Osteoblast (primary cell): Measurements from ENCODE around the gene OR51I1. TPM values are rescaled to one million over a fixed set of nuclear protein-coding genes. Genes with fewer than 3 reads are reported as not detected.

Experiments used
- DNase-seq: peaks from one replicate; pipeline ENCODE4 v3.0.0; 2011; ENCODE audit warnings: low spot score, mixed read lengths; ENCODE audit not compliant: insufficient read length; ENCODE audit errors: missing footprints
- H2AFZ ChIP-seq: 2 replicates; pipeline ENCODE4 v1.6.0; 2011; ENCODE audit warnings: mild to moderate bottlenecking, low read length
- H3K27ac ChIP-seq: 2 replicates; pipeline ENCODE4 v1.5.1; 2011; ENCODE audit warnings: mild to moderate bottlenecking, low read depth, low read length, moderate library complexity
- H3K27me3 ChIP-seq: 2 replicates; pipeline ENCODE4 v1.6.0; 2012; ENCODE audit warnings: mild to moderate bottlenecking, control low read depth, inconsistent platforms, low read length, moderate library complexity; ENCODE audit not compliant: insufficient read depth
- H3K36me3 ChIP-seq: 2 replicates; pipeline ENCODE4 v1.5.1; 2011; ENCODE audit warnings: mild to moderate bottlenecking, low read length, control low read depth, moderate library complexity; ENCODE audit not compliant: insufficient read depth
- H3K4me1 ChIP-seq: 2 replicates; pipeline ENCODE4 v1.5.1; 2011; ENCODE audit warnings: mild to moderate bottlenecking, low read length, control low read depth, moderate library complexity; ENCODE audit not compliant: insufficient read depth
- H3K4me2 ChIP-seq: 2 replicates; pipeline ENCODE4 v1.6.0; 2011; ENCODE audit warnings: mild to moderate bottlenecking, low read length; ENCODE audit not compliant: insufficient read depth
- H3K4me3 ChIP-seq: fragments of 200-600 bp; sonication (generic); 3 replicates; pipeline ENCODE4 v1.5.1; 2012; ENCODE audit warnings: mild to moderate bottlenecking, low read length, inconsistent platforms; ENCODE audit not compliant: insufficient read depth
- H3K79me2 ChIP-seq: 2 replicates; pipeline ENCODE4 v1.6.0; 2012; ENCODE audit warnings: mild to moderate bottlenecking, low read length, control low read depth, inconsistent platforms; ENCODE audit not compliant: insufficient read depth
- H3K9me3 ChIP-seq: 2 replicates; pipeline ENCODE4 v1.5.1; 2011; ENCODE audit warnings: low read depth, low read length, control low read depth
- H4K20me1 ChIP-seq: 2 replicates; pipeline ENCODE4 v1.6.0; 2012; ENCODE audit warnings: mild to moderate bottlenecking, low read length, control low read depth; ENCODE audit not compliant: insufficient read depth
- CTCF ChIP-seq: IDR thresholded peaks from 2 replicates; pipeline ENCODE4 v1.5.1; 2011; ENCODE audit warnings: mild to moderate bottlenecking, low read depth, low read length, moderate library complexity; ENCODE audit errors: extremely low read depth
- total RNA-seq: library from RNA; depleted of rRNA; stranded (reverse); fragments of >200 nt; gene quantifications from 2 replicates; pipeline ENCODE4 v1.2.3, GENCODE V29; 2012

The OR51I1 gene
- total RNA-seq, 1 donor, result under 0.01 TPM

GRCh38 chr11:5405173-5405572 is 36.1 kb downstream of the OR51I1 start:
- no peak overlapping the region for H3K27ac ChIP-seq
- no peak overlapping the region for H3K4me2 ChIP-seq
- H3K79me2 ChIP-seq, result no peaks in the 10 kb centered on the region
- no peak for DNase-seq
- H4K20me1 ChIP-seq, result no peaks in the 10 kb centered on the region
- H2AFZ ChIP-seq, result no peak overlapping the region
- TF ChIP-seq CTCF, result no peak
- H3K36me3 ChIP-seq, result no peaks in the 10 kb centered on the region
- no peak overlapping the region for H3K4me3 ChIP-seq
- H3K4me1 ChIP-seq, result no peaks in the 10 kb centered on the region
- H3K9me3 ChIP-seq, result no peaks in the 10 kb centered on the region
- H3K27me3 ChIP-seq, result no peaks in the 10 kb centered on the region

- H3K79me2 ChIP-seq, result no peaks in the 10 kb centered on the region
- no peaks in the 10 kb centered on the region for H3K4me1 ChIP-seq
- no peak overlapping the region for H3K4me3 ChIP-seq
- H3K27ac ChIP-seq, result no peak overlapping the region
- H3K36me3 ChIP-seq, result no peaks in the 10 kb centered on the region
- H4K20me1 ChIP-seq, result no peaks in the 10 kb centered on the region
- TF ChIP-seq CTCF, result no peak
- no peak overlapping the region for H3K4me2 ChIP-seq
- no peak for DNase-seq
- no peaks in the 10 kb centered on the region for H3K9me3 ChIP-seq
- no peak overlapping the region for H2AFZ ChIP-seq
- H3K27me3 ChIP-seq, result no peaks in the 10 kb centered on the region
These were observed 42.4 kb downstream of the OR51I1 start for GRCh38 chr11:5398936-5399335.

GRCh38 chr11:5394091-5394490 is 47.2 kb downstream of the OR51I1 start:
- Histone ChIP-seq H3K9me3 (no peaks in the 10 kb centered on the region), H3K4me3 (no peak overlapping the region), H3K27ac (no peak overlapping the region), H3K4me1 (no peaks in the 10 kb centered on the region), H3K4me2 (no peak overlapping the region), H3K36me3 (no peaks in the 10 kb centered on the region), H4K20me1 (no peaks in the 10 kb centered on the region), H2AFZ (no peak overlapping the region), H3K27me3 (no peaks in the 10 kb centered on the region), H3K79me2 (no peaks in the 10 kb centered on the region)
- DNase-seq, result no peak
- no peak for TF ChIP-seq CTCF

Other genes starting within 250 kb of the OR51I1 start
- not detected in 2 replicates for gene OR51V1, start 240.8 kb downstream of the OR51I1 start, total RNA-seq
- gene HBB, start 214.4 kb downstream of the OR51I1 start, total RNA-seq, result not detected in 2 replicates
- not detected in 2 replicates for gene HBD, start 207.0 kb downstream of the OR51I1 start, total RNA-seq
- not detected in 2 replicates for gene HBG1, start 191.7 kb downstream of the OR51I1 start, total RNA-seq
- not detected in 2 replicates for gene HBG2, start 186.7 kb downstream of the OR51I1 start, total RNA-seq
- gene HBE1, start 171.6 kb downstream of the OR51I1 start, total RNA-seq, result not detected in 2 replicates
- not detected in 2 replicates for gene OR51B4, start 139.6 kb downstream of the OR51I1 start, total RNA-seq
- not detected in 2 replicates for gene OR51B2, start 117.2 kb downstream of the OR51I1 start, total RNA-seq
- gene OR51B5, start 98.0 kb downstream of the OR51I1 start, total RNA-seq, result not detected in 2 replicates
- gene OR51B6, start 90.0 kb downstream of the OR51I1 start, total RNA-seq, result not detected in 2 replicates
- gene OR51M1, start 57.7 kb downstream of the OR51I1 start, total RNA-seq, result not detected in 2 replicates
- gene OR51Q1, start 19.4 kb downstream of the OR51I1 start, total RNA-seq, result not detected in 2 replicates
- not detected in 2 replicates for gene OR51I2, start 7.8 kb upstream of the OR51I1 start, total RNA-seq
- gene OR52D1, start 47.2 kb upstream of the OR51I1 start, total RNA-seq, result not detected in 2 replicates
- under 0.01 TPM in 1 of 2 replicates, not detected in the other for gene UBQLN3, start 68.4 kb upstream of the OR51I1 start, total RNA-seq
- 0.29 and 0.36 TPM in 2 replicates for gene UBQLNL, start 75.2 kb upstream of the OR51I1 start, total RNA-seq
- 0.29 and 0.36 TPM in 2 replicates for gene OR52H1, start 107.0 kb upstream of the OR51I1 start, total RNA-seq
- gene OR52B6, start 139.4 kb upstream of the OR51I1 start, total RNA-seq, result not detected in 2 replicates
- 3.6 and 3.8 TPM in 2 replicates for gene TRIM6, start 155.1 kb upstream of the OR51I1 start, total RNA-seq
- 8.3 and 10.3 TPM in 2 replicates for gene TRIM34, start 183.5 kb upstream of the OR51I1 start, total RNA-seq
- 25.9 and 29.7 TPM in 2 replicates for gene TRIM5, start 243.6 kb upstream of the OR51I1 start, total RNA-seq
- 152 and 185 TPM in 2 replicates for gene TRIM22, start 248.3 kb upstream of the OR51I1 start, total RNA-seq